Sigmoid colon (tissue), 4 donors: ENCODE data around the gene CC2D2A.

Experiments used
- EP300 ChIP-seq, 4 donors: sonication (generic); formaldehyde crosslinking; IDR thresholded peaks; one replicate each; pipeline ENCODE4 v1.6.1; 2017; ENCODE audit warnings: antibody characterized with exemption in 4 of 4
- POLR2A ChIP-seq, 2 donors: fragments of 450-650 bp; IDR thresholded peaks; one replicate each; pipeline ENCODE4 v1.6.1; 2016; ENCODE audit warnings: antibody characterized with exemption in 2 of 2, mild to moderate bottlenecking in 2 of 2, moderate library complexity in 2 of 2
- TF ChIP-seq, protein P1 (sequence below), 4 experiments: fragments of 450-650 bp in 3 of 4; fragments of 200-600 bp in 1 of 4; IDR thresholded peaks; one replicate each; pipeline ENCODE4 v1.5.1; 2016 to 2019; ENCODE audit warnings: antibody characterized with exemption in 4 of 4, mild to moderate bottlenecking in 3 of 4, moderate library complexity in 2 of 4

DNA sequence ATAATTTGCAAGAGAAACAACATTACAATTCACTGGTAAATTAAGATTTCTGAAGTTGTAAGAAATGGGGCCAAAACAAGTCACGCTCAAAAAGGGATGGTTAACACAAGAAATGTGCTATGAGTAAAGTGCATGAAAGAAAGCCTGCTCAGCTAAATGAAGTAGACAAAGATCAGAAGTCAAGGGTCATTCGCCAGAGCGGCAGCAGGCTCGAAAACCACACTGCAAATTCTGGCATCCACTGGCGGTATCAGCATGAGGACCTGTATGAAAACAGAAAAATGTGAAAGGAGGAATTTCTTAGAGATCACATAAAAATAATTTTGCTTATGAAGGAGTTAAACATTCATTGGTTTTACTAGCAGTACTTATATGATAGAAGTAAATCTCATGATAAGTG is 135.9 kb downstream of the CC2D2A start:
- TF ChIP-seq, protein P1, sequence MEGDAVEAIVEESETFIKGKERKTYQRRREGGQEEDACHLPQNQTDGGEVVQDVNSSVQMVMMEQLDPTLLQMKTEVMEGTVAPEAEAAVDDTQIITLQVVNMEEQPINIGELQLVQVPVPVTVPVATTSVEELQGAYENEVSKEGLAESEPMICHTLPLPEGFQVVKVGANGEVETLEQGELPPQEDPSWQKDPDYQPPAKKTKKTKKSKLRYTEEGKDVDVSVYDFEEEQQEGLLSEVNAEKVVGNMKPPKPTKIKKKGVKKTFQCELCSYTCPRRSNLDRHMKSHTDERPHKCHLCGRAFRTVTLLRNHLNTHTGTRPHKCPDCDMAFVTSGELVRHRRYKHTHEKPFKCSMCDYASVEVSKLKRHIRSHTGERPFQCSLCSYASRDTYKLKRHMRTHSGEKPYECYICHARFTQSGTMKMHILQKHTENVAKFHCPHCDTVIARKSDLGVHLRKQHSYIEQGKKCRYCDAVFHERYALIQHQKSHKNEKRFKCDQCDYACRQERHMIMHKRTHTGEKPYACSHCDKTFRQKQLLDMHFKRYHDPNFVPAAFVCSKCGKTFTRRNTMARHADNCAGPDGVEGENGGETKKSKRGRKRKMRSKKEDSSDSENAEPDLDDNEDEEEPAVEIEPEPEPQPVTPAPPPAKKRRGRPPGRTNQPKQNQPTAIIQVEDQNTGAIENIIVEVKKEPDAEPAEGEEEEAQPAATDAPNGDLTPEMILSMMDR (IDR thresholded peaks at IDR 0.05), result no peak
- no peak for TF ChIP-seq EP300 (IDR thresholded peaks at IDR 0.05)
- TF ChIP-seq POLR2A (IDR thresholded peaks at IDR 0.05), result no peak
